ENCODE data around the gene SPOCK1.

Gene SPOCK1

DNA sequence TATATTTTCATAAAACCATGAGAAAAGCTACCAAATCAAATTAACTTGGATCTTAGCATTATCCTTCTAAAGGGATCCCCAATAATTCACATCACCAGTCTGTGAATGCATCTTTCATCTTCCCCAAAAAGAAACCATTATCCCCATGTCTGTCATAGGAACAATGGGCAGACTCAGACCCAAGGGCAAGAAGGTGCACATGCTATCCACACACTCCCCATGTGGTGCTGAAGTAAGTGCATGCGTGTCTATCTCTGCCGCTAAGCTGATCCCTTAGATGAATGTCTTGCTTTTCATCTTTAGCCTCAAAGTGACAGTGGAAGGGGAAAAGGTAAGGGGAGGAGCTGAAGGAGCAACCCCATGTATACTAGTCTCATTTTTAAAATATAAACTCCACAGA, 10.2 kb downstream of the SPOCK1 start:
- no peak for TF ChIP-seq CTCF (IDR thresholded peaks at IDR 0.05)
- no peaks in the 10 kb centered on the region for H3K4me1 Mint-ChIP-seq
- peaks cover 15% of the 10 kb centered on the region for H3K27me3 Mint-ChIP-seq (ENCODE audit: low read depth, poor library complexity)
- H3K27ac Mint-ChIP-seq = no peak overlapping the region
- H3K36me3 Mint-ChIP-seq (ENCODE audit: low read depth) = no peaks in the 10 kb centered on the region
- H3K9me3 Mint-ChIP-seq = no peaks in the 10 kb centered on the region
- DNase-seq = no peak
- no peak overlapping the region for H3K4me3 Mint-ChIP-seq

- H3K27ac Mint-ChIP-seq = no peak overlapping the region
- no peaks in the 10 kb centered on the region for H3K9me3 Mint-ChIP-seq
- no peaks in the 10 kb centered on the region for H3K4me1 Mint-ChIP-seq
- peaks cover 15% of the 10 kb centered on the region for H3K27me3 Mint-ChIP-seq (ENCODE audit: low read depth, poor library complexity)
- H3K36me3 Mint-ChIP-seq (ENCODE audit: low read depth) = no peaks in the 10 kb centered on the region
- no peak for TF ChIP-seq CTCF (IDR thresholded peaks at IDR 0.05)
- no peak overlapping the region for H3K4me3 Mint-ChIP-seq
- DNase-seq = no peak
These were observed 10.6 kb downstream of the SPOCK1 start for GRCh38 chr5:137488516-137488915.

- no peaks in the 10 kb centered on the region for H3K4me1 Mint-ChIP-seq
- H3K9me3 Mint-ChIP-seq = no peaks in the 10 kb centered on the region
- H3K27ac Mint-ChIP-seq = no peak overlapping the region
- no peak for TF ChIP-seq CTCF (IDR thresholded peaks at IDR 0.05)
- peaks cover 11% of the 10 kb centered on the region for H3K27me3 Mint-ChIP-seq (ENCODE audit: low read depth, poor library complexity)
- H3K4me3 Mint-ChIP-seq = no peak overlapping the region
- no peak for DNase-seq
- no peaks in the 10 kb centered on the region for H3K36me3 Mint-ChIP-seq (ENCODE audit: low read depth)
These were observed 11.5 kb downstream of the SPOCK1 start for GRCh38 chr5:137487600-137487999.

DNA sequence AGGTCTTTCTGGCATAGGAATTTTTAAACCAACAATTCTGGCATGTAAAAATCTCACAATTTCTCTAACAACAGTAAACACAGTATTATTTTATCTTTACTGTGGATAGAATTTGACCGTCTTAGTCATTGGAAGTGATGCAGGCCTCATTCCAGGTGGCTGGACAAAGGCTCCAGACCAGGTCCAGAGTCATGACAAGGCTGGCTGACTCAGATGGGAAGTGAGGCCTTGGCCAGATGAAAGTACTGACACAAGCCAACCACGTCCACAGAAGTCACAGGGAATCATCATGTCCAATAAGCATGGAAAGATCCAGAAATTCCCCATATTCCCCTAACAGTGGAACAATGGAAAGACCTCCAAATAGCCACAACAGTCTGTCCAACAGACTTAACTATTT, 12.4 kb downstream of the SPOCK1 start:
- no peak overlapping the region for H3K4me3 Mint-ChIP-seq

DNA sequence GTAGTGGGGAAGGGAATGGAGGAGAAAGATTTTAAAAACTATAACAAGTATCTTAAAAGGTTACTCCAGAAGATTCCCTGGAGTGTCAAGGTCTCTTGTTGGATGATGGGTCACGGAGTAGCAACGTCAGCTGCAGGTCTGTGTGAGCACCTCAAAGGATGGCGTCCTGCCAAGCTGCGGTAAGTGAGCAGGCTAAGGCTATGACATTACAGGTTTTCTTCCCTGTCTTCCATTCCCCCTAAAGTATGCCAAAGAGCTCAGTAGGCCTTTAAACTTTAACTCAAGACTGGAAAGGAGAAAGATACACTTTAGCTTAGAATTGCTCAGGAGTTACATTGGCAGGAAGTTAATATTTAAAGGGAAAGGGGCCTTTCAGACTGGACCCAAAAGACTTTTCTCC, 17.5 kb downstream of the SPOCK1 start:
- peaks cover 3% of the 10 kb centered on the region for H3K27me3 Mint-ChIP-seq (ENCODE audit: low read depth, poor library complexity)
- no peak for TF ChIP-seq CTCF (IDR thresholded peaks at IDR 0.05)
- H3K4me3 Mint-ChIP-seq = no peak overlapping the region
- H3K27ac Mint-ChIP-seq = no peak overlapping the region
- H3K36me3 Mint-ChIP-seq (ENCODE audit: low read depth) = no peaks in the 10 kb centered on the region
- H3K4me1 Mint-ChIP-seq = peaks cover 12% of the 10 kb centered on the region
- no peak for DNase-seq
- H3K9me3 Mint-ChIP-seq = no peaks in the 10 kb centered on the region

More for the DNA sequence above, 12.4 kb downstream of the SPOCK1 start:
- Mint-ChIP-seq H3K36me3 (ENCODE audit: low read depth) (no peaks in the 10 kb centered on the region), H3K9me3 (no peaks in the 10 kb centered on the region), H3K4me1 (no peaks in the 10 kb centered on the region), H3K27me3 (ENCODE audit: low read depth, poor library complexity) (peaks cover 11% of the 10 kb centered on the region), H3K27ac (no peak overlapping the region)
- no peak for TF ChIP-seq CTCF (IDR thresholded peaks at IDR 0.05)
- no peak for DNase-seq

- Mint-ChIP-seq H3K4me3 (no peak overlapping the region), H3K9me3 (no peaks in the 10 kb centered on the region), H3K27ac (no peak overlapping the region), H3K4me1 (peaks cover 16% of the 10 kb centered on the region), H3K36me3 (ENCODE audit: low read depth) (no peaks in the 10 kb centered on the region), H3K27me3 (ENCODE audit: low read depth, poor library complexity) (peaks cover 10% of the 10 kb centered on the region)
- TF ChIP-seq CTCF (IDR thresholded peaks at IDR 0.05) = no peak
- no peak for DNase-seq
These were observed 21.1 kb downstream of the SPOCK1 start for GRCh38 chr5:137478043-137478442.

Data from nephron progenitor cell (in vitro differentiated cells).